ENCODE results near the gene JTB. TPM values are rescaled to one million over a fixed set of nuclear protein-coding genes. Genes with fewer than 3 reads are reported as not detected.

Gene JTB
- total and polyA plus RNA-seq, 2 of the 4 experiments (the other 2 are of a cell fraction), result 123 to 138 TPM

DNA sequence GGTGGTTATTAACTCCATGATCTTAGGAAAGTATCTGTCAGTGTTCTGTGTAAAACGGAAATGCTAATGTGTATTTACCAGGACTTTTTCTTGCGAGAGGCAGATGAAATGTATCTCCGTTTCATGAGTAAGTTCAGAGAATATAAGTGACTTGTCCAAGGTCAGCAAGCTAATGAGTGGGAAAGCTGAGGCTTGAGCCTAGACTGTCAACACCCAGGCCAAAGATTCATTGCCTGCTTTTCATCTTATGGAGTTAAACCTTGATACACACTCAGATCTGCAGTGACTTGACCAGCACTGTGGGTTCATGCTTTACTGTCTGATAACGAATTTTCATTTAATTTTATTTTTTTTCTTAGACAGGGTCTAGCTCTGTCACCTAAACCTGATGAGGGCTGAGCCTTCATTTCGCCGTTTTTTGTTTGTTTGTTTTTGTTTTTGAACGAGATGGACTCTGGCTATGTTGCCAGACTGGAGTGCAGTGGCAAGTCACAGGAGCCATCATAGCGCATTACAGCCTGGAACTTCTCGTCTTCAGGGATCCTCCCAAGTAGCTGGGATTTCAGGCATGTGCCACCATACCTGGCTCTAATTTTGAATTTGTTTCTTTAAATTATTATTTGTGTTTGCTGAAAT is 918 bp upstream of the JTB start:
- DNase-seq (no peak), ATAC-seq (ENCODE audit: low read depth) (no peak)
- no peak overlapping the region for H2BK120ac ChIP-seq (ENCODE audit: low read depth, low read length)
- 0 out of 2 replicates have a peak overlapping the region, but pooled peaks have one; percentile 54 for H3K56ac ChIP-seq (ENCODE audit: extremely low read depth, insufficient read depth, low read length)
- no peaks in the 10 kb centered on the region for H3K9me3 ChIP-seq (ENCODE audit: control insufficient read depth, insufficient read depth, low read length)
- no peak overlapping the region for H2AK9ac ChIP-seq (replicated peaks; ENCODE audit: low read depth, low read length, poor library complexity)
- no peak overlapping the region for H4K91ac ChIP-seq (ENCODE audit: insufficient read depth, low read depth, low read length)
- H3K4ac ChIP-seq (ENCODE audit: low read depth, low read length), result peak overlapping the region; percentile 95; the same call in 1 of the 2 replicates
- H3K4me3 ChIP-seq (ENCODE audit: insufficient read depth, low read depth, low read length), result peak overlapping the region; percentile 65
- H3K36me3 ChIP-seq (ENCODE audit: control insufficient read depth, insufficient read depth, low read length), result peaks cover 38% of the 10 kb centered on the region
- POLR2A ChIA-PET (ENCODE audit: unreplicated experiment), result no interaction called here
- BruUV-seq (replicated peaks), result no TSS peak
- H4K20me1 ChIP-seq (ENCODE audit: insufficient read depth, low read length), result no peaks in the 10 kb centered on the region
- peaks cover 20 to 52% of the 10 kb centered on the region in 2 experiments for H3K79me1 ChIP-seq (ENCODE audit: low read depth in 1 of 2, low read length in 2 of 2)
- H3K9me1 ChIP-seq (ENCODE audit: insufficient read depth, low read length), result peaks cover 17% of the 10 kb centered on the region
- CTCF ChIA-PET, result interaction anchor here (1.0 kb wide), 1 partner anchor 11 kb away, joined by 4 read pairs; the partner anchor contains the start of gene CREB3L4
- WGBS, 2 experiments (ENCODE audit: extremely low coverage in 2 of 2, insufficient read length in 1 of 2), result 70% methylated on average over 5 of the region's 9 CpGs; no CpG with 5 or more reads in 1 of the 2 experiments
- in situ Hi-C loops (cut with MboI; ENCODE audit: low sequenced_read_pairs) (loop anchor here (10.0 kb wide), 1 partner anchor 304 kb away; the partner anchor contains the start of genes ILF2 and NPR1), intact Hi-C loops (cut with micrococcal nuclease) (no loop called here), dilution Hi-C loops (cut with HindIII; ENCODE audit: low sequenced_read_pairs, unreplicated experiment) (no loop called here)
- H2AK5ac ChIP-seq (ENCODE audit: low read depth, low read length), result no peak overlapping the region
- H3K4me1 ChIP-seq (ENCODE audit: control insufficient read depth, insufficient read depth, low read length), result no peaks in the 10 kb centered on the region; the same call in 1 of the 2 replicates
- no peak overlapping the region for H2AFZ ChIP-seq (replicated peaks; ENCODE audit: low read length, poor library complexity)
- H4K8ac ChIP-seq (ENCODE audit: low read depth in 2 of 2, low read length in 2 of 2), result peak overlapping the region; percentile 51 to 96
- peak overlapping the region; percentile 97 for H3K14ac ChIP-seq (replicated peaks; ENCODE audit: low read depth, low read length)
- no peak overlapping the region for H3K18ac ChIP-seq (ENCODE audit: low read depth, low read length)
- no peaks in the 10 kb centered on the region for H3K27me3 ChIP-seq (ENCODE audit: control insufficient read depth, insufficient read depth, low read length)
- H3K9ac ChIP-seq (ENCODE audit: low read depth, low read length), result peak overlapping the region; percentile 69; the same call in 1 of the 2 replicates
- H3K23ac ChIP-seq (ENCODE audit: low read depth, low read length), result peak overlapping the region; percentile 100; the same call in 1 of the 2 replicates
- H2BK20ac ChIP-seq (ENCODE audit: low read depth, low read length), result no peak overlapping the region
- peak overlapping the region; percentile 59 for H2BK5ac ChIP-seq (ENCODE audit: low read depth, low read length, poor library complexity, severe bottlenecking)
- H3K4me2 ChIP-seq (ENCODE audit: low read depth, low read length), result peak overlapping the region; percentile 82
- H2BK15ac ChIP-seq (ENCODE audit: low read depth, low read length), result no peak overlapping the region
- no peak overlapping the region for H3K27ac ChIP-seq (ENCODE audit: insufficient read depth, low read length)
- peak overlapping the region; percentile 8; the same call in 1 of the 2 replicates for H4K5ac ChIP-seq (ENCODE audit: low read depth, low read length)
- TF ChIP-seq RCOR1 (IDR thresholded peaks at IDR 0.05; ENCODE audit: insufficient replicate concordance, low read length) (no peak), RAD21 (IDR thresholded peaks at IDR 0.05; ENCODE audit: low read length) (no peak), MXI1 (IDR thresholded peaks at IDR 0.05; ENCODE audit: borderline replicate concordance, low read depth, low read length) (no peak), SMC3 (IDR thresholded peaks at IDR 0.05; ENCODE audit: low read depth, low read length) (no peak), NFE2L2 (IDR thresholded peaks at IDR 0.05; ENCODE audit: low read depth, low read length) (no peak), RFX5 (IDR thresholded peaks at IDR 0.05; ENCODE audit: low read depth, low read length) (no peak), MAZ (IDR thresholded peaks at IDR 0.05; ENCODE audit: borderline replicate concordance, low read depth, low read length) (no peak), BHLHE40 (IDR thresholded peaks at IDR 0.05; ENCODE audit: low read depth, low read length) (no peak), FOS (IDR thresholded peaks at IDR 0.05; ENCODE audit: low read depth, low read length) (no peak), CEBPB (IDR thresholded peaks at IDR 0.05; ENCODE audit: low read depth, low read length) (no peak), CHD1 (IDR thresholded peaks at IDR 0.05; ENCODE audit: low read depth, low read length) (no peak), POLR2A (IDR thresholded peaks at IDR 0.05; ENCODE audit: low read depth, low read length) (no peak)
- TF ChIP-seq, protein P1, sequence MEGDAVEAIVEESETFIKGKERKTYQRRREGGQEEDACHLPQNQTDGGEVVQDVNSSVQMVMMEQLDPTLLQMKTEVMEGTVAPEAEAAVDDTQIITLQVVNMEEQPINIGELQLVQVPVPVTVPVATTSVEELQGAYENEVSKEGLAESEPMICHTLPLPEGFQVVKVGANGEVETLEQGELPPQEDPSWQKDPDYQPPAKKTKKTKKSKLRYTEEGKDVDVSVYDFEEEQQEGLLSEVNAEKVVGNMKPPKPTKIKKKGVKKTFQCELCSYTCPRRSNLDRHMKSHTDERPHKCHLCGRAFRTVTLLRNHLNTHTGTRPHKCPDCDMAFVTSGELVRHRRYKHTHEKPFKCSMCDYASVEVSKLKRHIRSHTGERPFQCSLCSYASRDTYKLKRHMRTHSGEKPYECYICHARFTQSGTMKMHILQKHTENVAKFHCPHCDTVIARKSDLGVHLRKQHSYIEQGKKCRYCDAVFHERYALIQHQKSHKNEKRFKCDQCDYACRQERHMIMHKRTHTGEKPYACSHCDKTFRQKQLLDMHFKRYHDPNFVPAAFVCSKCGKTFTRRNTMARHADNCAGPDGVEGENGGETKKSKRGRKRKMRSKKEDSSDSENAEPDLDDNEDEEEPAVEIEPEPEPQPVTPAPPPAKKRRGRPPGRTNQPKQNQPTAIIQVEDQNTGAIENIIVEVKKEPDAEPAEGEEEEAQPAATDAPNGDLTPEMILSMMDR (conservative IDR thresholded peaks at IDR 0.05; ENCODE audit: low read depth, low read length), result no peak
- TF ChIP-seq, protein P2, sequence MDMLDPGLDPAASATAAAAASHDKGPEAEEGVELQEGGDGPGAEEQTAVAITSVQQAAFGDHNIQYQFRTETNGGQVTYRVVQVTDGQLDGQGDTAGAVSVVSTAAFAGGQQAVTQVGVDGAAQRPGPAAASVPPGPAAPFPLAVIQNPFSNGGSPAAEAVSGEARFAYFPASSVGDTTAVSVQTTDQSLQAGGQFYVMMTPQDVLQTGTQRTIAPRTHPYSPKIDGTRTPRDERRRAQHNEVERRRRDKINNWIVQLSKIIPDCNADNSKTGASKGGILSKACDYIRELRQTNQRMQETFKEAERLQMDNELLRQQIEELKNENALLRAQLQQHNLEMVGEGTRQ (IDR thresholded peaks at IDR 0.05; ENCODE audit: low read depth, low read length), result no peak
- TF ChIP-seq, protein P3, sequence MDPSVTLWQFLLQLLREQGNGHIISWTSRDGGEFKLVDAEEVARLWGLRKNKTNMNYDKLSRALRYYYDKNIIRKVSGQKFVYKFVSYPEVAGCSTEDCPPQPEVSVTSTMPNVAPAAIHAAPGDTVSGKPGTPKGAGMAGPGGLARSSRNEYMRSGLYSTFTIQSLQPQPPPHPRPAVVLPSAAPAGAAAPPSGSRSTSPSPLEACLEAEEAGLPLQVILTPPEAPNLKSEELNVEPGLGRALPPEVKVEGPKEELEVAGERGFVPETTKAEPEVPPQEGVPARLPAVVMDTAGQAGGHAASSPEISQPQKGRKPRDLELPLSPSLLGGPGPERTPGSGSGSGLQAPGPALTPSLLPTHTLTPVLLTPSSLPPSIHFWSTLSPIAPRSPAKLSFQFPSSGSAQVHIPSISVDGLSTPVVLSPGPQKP (IDR thresholded peaks at IDR 0.05; ENCODE audit: borderline replicate concordance, low read depth, low read length), result no peak
